HepG2 (cell line): ENCODE data around the gene FNDC10. TPM values are rescaled to one million over a fixed set of nuclear protein-coding genes. Genes with fewer than 3 reads are reported as not detected.

Experiments used
- DDIT3 ChIP-seq: sonication (generic); formaldehyde crosslinking; IDR thresholded peaks from 2 replicates; pipeline ENCODE4 v1.4.0; 2020; ENCODE audit warnings: mild to moderate bottlenecking, missing genetic modification reagents
- ETV6 ChIP-seq: sonication (generic); formaldehyde crosslinking; conservative IDR thresholded peaks from 2 replicates; pipeline ENCODE4 v1.4.0; 2020; ENCODE audit warnings: missing genetic modification reagents
- FOXM1 ChIP-seq: sonication (generic); formaldehyde crosslinking; IDR thresholded peaks from 2 replicates; pipeline ENCODE4 v1.5.0; 2020; ENCODE audit warnings: missing genetic modification reagents
- GMEB2 ChIP-seq: IDR thresholded peaks from 2 replicates; pipeline ENCODE4 v1.6.1; 2016; ENCODE audit warnings: missing biosample characterization, missing genetic modification reagents, low read depth
- HNRNPLL ChIP-seq: fragments of 200-400 bp; formaldehyde crosslinking; IDR thresholded peaks from 2 replicates; pipeline ENCODE4 v1.6.1; 2017; ENCODE audit warnings: mild to moderate bottlenecking, low read depth, low read length; ENCODE audit not compliant: poor library complexity, severe bottlenecking
- MBNL3 ChIP-seq: fragments of 250-450 bp; sonication (Bioruptor Pico); conservative IDR thresholded peaks from 2 replicates; pipeline ENCODE4 v1.8.0; 2022; ENCODE audit warnings: mild to moderate bottlenecking, inconsistent platforms
- MXI1 ChIP-seq: IDR thresholded peaks from 3 replicates; pipeline ENCODE4 v1.6.1; 2012; ENCODE audit warnings: low read depth, low read length, inconsistent platforms, borderline replicate concordance
- PBX3 ChIP-seq: sonication (generic); formaldehyde crosslinking; IDR thresholded peaks from 2 replicates; pipeline ENCODE4 v1.8.1; 2023; ENCODE audit warnings: missing genetic modification reagents, inconsistent platforms, borderline replicate concordance
- POLR2A ChIP-seq, 2 experiments: IDR thresholded peaks; 2 replicates each; pipeline ENCODE4 v1.6.1; 2011; ENCODE audit warnings: low read depth in 2 of 2, low read length in 2 of 2, mild to moderate bottlenecking in 1 of 2, moderate library complexity in 1 of 2; ENCODE audit not compliant: insufficient read depth in 1 of 2
- POLR2G ChIP-seq: fragments of 200-400 bp; formaldehyde crosslinking; IDR thresholded peaks from 2 replicates; pipeline ENCODE4 v1.6.1; 2018; ENCODE audit warnings: mild to moderate bottlenecking, low read depth, low read length, moderate library complexity
- ZNF678 ChIP-seq: sonication (generic); formaldehyde crosslinking; IDR thresholded peaks from 2 replicates; pipeline ENCODE4 v1.4.0; 2020; ENCODE audit warnings: mild to moderate bottlenecking, missing genetic modification reagents
- ZNF709 ChIP-seq: sonication (generic); formaldehyde crosslinking; IDR thresholded peaks from 2 replicates; pipeline ENCODE4 v1.5.0; 2020; ENCODE audit warnings: mild to moderate bottlenecking, missing genetic modification reagents
- ZNF891 ChIP-seq: sonication (generic); formaldehyde crosslinking; IDR thresholded peaks from 2 replicates; pipeline ENCODE4 v1.5.0; 2020; ENCODE audit warnings: mild to moderate bottlenecking, missing genetic modification reagents
- polyA plus RNA-seq, 8 experiments: library from polyadenylated mRNA; depleted of rRNA in 3 of 8; stranded (reverse) in 7 of 8; unstranded in 1 of 8; fragments of >200 nt; fragmentation: Illumina TruSeq in 4 of 8; extraction: Trizol in 4 of 8; gene quantifications; 2 replicates each; pipeline versions ENCODE4 v1.2.1 to v1.2.3, GENCODE V29; 2011 to 2016; ENCODE audit warnings: low read depth in 4 of 8, missing spikeins in 1 of 8, mixed read lengths in 1 of 8; ENCODE audit not compliant: insufficient read depth in 1 of 8
- total RNA-seq, 5 experiments: library from RNA; depleted of rRNA; stranded (reverse); fragments of >200 nt; fragmentation: Illumina TruSeq; extraction: Trizol; gene quantifications; 2 replicates each; pipeline ENCODE4 v1.2.3, GENCODE V29; 2016; ENCODE audit warnings: low read depth in 1 of 5
- TF ChIP-seq, protein P1 (sequence below): sonication (generic); formaldehyde crosslinking; IDR thresholded peaks from 2 replicates; pipeline ENCODE4 v1.5.0; 2020; ENCODE audit warnings: mild to moderate bottlenecking, missing genetic modification reagents

Gene FNDC10
- total and polyA plus RNA-seq, 2 of the 13 experiments (the other 11 are each of a cell fraction or from before 2014, with no cell fraction given), result 2.2 to 2.5 TPM

- TF ChIP-seq HNRNPLL (peak; percentile 64), MBNL3 (CRISPR knock-in tag) (no peak), DDIT3 (no peak), FOXM1 (CRISPR knock-in tag) (no peak), MXI1 (peak; percentile 39; the same call in 1 of the 3 replicates), ZNF678 (CRISPR knock-in tag) (0 out of 2 replicates have a peak, but pooled peaks have one; percentile 91), PBX3 (CRISPR knock-in tag) (peak; percentile 16; the same call in 1 of the 2 replicates), GMEB2 (CRISPR knock-in tag) (no peak), ETV6 (CRISPR knock-in tag) (0 out of 2 replicates have a peak, but pooled peaks have one; percentile 34), POLR2A (IDR thresholded peaks at IDR 0.05; ENCODE audit: insufficient read depth in 1 of 2, low read depth in 2 of 2, low read length in 2 of 2) (peak in 1 of 2 experiments; percentile 19; a peak in 1 of 4 replicates), ZNF891 (peak; percentile 64), ZNF709 (CRISPR knock-in tag) (peak; percentile 32; the same call in 1 of the 2 replicates), POLR2G (no peak)
- TF ChIP-seq, protein P1, sequence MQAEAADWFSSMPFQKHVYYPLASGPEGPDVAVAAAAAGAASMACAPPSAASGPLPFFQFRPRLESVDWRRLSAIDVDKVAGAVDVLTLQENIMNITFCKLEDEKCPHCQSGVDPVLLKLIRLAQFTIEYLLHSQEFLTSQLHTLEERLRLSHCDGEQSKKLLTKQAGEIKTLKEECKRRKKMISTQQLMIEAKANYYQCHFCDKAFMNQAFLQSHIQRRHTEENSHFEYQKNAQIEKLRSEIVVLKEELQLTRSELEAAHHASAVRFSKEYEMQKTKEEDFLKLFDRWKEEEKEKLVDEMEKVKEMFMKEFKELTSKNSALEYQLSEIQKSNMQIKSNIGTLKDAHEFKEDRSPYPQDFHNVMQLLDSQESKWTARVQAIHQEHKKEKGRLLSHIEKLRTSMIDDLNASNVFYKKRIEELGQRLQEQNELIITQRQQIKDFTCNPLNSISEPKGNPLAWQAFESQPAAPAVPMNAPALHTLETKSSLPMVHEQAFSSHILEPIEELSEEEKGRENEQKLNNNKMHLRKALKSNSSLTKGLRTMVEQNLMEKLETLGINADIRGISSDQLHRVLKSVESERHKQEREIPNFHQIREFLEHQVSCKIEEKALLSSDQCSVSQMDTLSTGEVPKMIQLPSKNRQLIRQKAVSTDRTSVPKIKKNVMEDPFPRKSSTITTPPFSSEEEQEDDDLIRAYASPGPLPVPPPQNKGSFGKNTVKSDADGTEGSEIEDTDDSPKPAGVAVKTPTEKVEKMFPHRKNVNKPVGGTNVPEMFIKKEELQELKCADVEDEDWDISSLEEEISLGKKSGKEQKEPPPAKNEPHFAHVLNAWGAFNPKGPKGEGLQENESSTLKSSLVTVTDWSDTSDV (CRISPR knock-in tag), result peak; percentile 34; the same call in 1 of the 2 replicates
These were observed 25.9 kb downstream of the FNDC10 start (continued) for GRCh38 chr1:1573843-1574720.
